ENCODE measurements around the gene CRTC3. TPM values are rescaled to one million over a fixed set of nuclear protein-coding genes. Genes with fewer than 3 reads are reported as not detected.
A peak's percentile ranks its signal among the peaks of the same experiment; 100 is the strongest.

The CRTC3 gene
- total and polyA plus RNA-seq, 2 of the 4 experiments (the other 2 are of a cell fraction): 4.7 to 14.8 TPM

GRCh38 chr15:90557186-90558084, 27.7 kb downstream of the CRTC3 start:
- Histone ChIP-seq H3K56ac (ENCODE audit: extremely low read depth, insufficient read depth, low read length) (peak overlapping the region; percentile 1; the same call in 1 of the 2 replicates), H3K4ac (ENCODE audit: low read depth, low read length) (peak overlapping the region; percentile 59), H2AK5ac (ENCODE audit: low read depth, low read length) (peak overlapping the region; percentile 84), H2BK20ac (ENCODE audit: low read depth, low read length) (peak overlapping the region; percentile 56), H3K79me1 (ENCODE audit: low read depth in 1 of 2, low read length in 2 of 2) (peaks cover 36 to 75% of the 10 kb centered on the region in 2 experiments), H2BK120ac (ENCODE audit: low read depth, low read length) (peak overlapping the region; percentile 27), H2BK15ac (ENCODE audit: low read depth, low read length) (peak overlapping the region; percentile 3; the same call in 2 of the 3 replicates), H4K91ac (ENCODE audit: insufficient read depth, low read depth, low read length) (peak overlapping the region; percentile 55), H3K36me3 (ENCODE audit: control insufficient read depth, insufficient read depth, low read length) (peaks cover 5% of the 10 kb centered on the region; the same call in 1 of the 2 replicates), H3K18ac (ENCODE audit: low read depth, low read length) (peak overlapping the region; percentile 75), H3K4me3 (ENCODE audit: insufficient read depth, low read depth, low read length) (no peak overlapping the region), H2AK9ac (replicated peaks; ENCODE audit: low read depth, low read length, poor library complexity) (peak overlapping the region; percentile 70), H3K27ac (ENCODE audit: insufficient read depth, low read length) (peak overlapping the region; percentile 11), H3K9ac (ENCODE audit: low read depth, low read length) (peak overlapping the region; percentile 42), H3K14ac (replicated peaks; ENCODE audit: low read depth, low read length) (peak overlapping the region; percentile 74), H3K4me1 (ENCODE audit: control insufficient read depth, insufficient read depth, low read length) (peaks cover 40% of the 10 kb centered on the region), H2BK5ac (ENCODE audit: low read depth, low read length, poor library complexity, severe bottlenecking) (peak overlapping the region; percentile 61), H3K4me2 (ENCODE audit: low read depth, low read length) (0 out of 2 replicates have a peak overlapping the region, but pooled peaks have one; percentile 30), H3K9me3 (ENCODE audit: control insufficient read depth, insufficient read depth, low read length) (no peaks in the 10 kb centered on the region), H4K20me1 (ENCODE audit: insufficient read depth, low read length) (peaks cover 34% of the 10 kb centered on the region), H4K8ac (ENCODE audit: low read depth in 2 of 2, low read length in 2 of 2) (peak overlapping the region; percentile 6 to 23), H4K5ac (ENCODE audit: low read depth, low read length) (peak overlapping the region; percentile 39), H3K9me1 (ENCODE audit: insufficient read depth, low read length) (peaks cover 24% of the 10 kb centered on the region), H2AFZ (replicated peaks; ENCODE audit: low read length, poor library complexity) (peak overlapping the region; percentile 49), H3K23ac (ENCODE audit: low read depth, low read length) (peak overlapping the region; percentile 79), H3K27me3 (ENCODE audit: control insufficient read depth, insufficient read depth, low read length) (no peaks in the 10 kb centered on the region)
- TF ChIP-seq RAD21 (IDR thresholded peaks at IDR 0.05; ENCODE audit: low read length): no peak
- peak; percentile 16 for TF ChIP-seq RCOR1 (IDR thresholded peaks at IDR 0.05; ENCODE audit: insufficient replicate concordance, low read length)
- TF ChIP-seq CEBPB (IDR thresholded peaks at IDR 0.05; ENCODE audit: low read depth, low read length): no peak
- no peak for TF ChIP-seq MAZ (IDR thresholded peaks at IDR 0.05; ENCODE audit: borderline replicate concordance, low read depth, low read length)
- TF ChIP-seq BHLHE40 (IDR thresholded peaks at IDR 0.05; ENCODE audit: low read depth, low read length): peak; percentile 36; the same call in 1 of the 2 replicates
- ATAC-seq (ENCODE audit: low read depth) (peak; percentile 5; the same call in 1 of the 2 replicates), DNase-seq (peak; percentile 65)
- in situ Hi-C loops (cut with MboI; ENCODE audit: low sequenced_read_pairs): no loop called here
- dilution Hi-C loops (cut with HindIII; ENCODE audit: low sequenced_read_pairs, unreplicated experiment): no loop called here
- BruUV-seq (replicated peaks): no TSS peak
- ChIA-PET POLR2A (ENCODE audit: unreplicated experiment) (no interaction called here), CTCF (interaction anchor here (0.6 kb wide), 1 partner anchor 26 kb away, joined by 3 read pairs; no protein-coding TSS in a partner anchor)
- 10% methylated on average over 3 of the region's 12 CpGs; no CpG with 5 or more reads in 1 of the 2 experiments for WGBS, 2 experiments (ENCODE audit: extremely low coverage in 2 of 2, insufficient read length in 1 of 2)
- intact Hi-C loops (cut with micrococcal nuclease): no loop called here
